ENCODE results near the gene CELF3. TPM values are rescaled to one million over a fixed set of nuclear protein-coding genes. Genes with fewer than 3 reads are reported as not detected.

CELF3 gene
- total and polyA plus RNA-seq, 9 of the 15 experiments (the other 6 are each of a cell fraction or from before 2014, with no cell fraction given) = not detected

DNA sequence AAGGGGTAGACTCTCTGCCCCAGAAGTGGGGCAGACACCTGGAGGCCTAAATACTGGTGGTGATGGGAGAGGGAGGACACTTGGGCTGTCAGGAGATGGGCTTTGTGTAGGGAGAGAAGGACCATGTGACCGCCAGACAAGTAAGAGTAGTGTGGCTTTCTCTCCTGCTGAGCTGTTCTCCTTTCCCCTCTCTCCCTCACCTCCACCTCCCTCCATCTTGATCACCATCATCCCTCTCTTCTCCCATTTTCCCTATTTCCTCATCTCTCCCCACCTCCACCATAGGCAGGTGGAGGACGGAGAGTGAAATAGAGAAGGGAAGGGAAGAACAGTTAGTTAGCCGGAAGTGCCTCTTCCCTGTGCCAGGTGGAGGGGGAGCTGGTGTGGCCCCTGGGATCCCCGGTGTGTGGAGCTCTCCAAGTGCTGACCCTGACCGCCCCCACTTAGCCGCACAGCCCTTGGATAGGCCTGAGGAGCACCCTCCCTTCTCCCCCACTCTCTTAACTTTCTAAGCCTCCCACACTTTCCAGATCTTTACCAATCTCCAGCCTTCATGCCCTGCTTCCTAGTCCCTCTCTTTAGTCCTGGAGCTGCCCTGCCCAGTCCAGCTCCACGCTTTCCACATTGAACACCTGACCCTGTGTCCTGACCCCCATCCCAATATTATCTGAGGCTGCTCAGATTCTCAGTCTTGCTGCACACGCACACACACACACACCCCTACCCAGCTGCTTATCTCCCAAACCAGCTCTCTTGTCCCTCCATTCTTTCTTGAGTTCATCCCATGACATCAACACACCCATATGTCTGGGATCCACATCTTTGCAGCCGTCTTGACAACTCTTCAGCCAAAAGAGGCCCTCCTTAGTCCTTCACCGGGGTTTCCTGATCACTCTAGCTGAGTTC lies 1.5 kb downstream of the CELF3 start (continued):
- TF ChIP-seq, protein P1, sequence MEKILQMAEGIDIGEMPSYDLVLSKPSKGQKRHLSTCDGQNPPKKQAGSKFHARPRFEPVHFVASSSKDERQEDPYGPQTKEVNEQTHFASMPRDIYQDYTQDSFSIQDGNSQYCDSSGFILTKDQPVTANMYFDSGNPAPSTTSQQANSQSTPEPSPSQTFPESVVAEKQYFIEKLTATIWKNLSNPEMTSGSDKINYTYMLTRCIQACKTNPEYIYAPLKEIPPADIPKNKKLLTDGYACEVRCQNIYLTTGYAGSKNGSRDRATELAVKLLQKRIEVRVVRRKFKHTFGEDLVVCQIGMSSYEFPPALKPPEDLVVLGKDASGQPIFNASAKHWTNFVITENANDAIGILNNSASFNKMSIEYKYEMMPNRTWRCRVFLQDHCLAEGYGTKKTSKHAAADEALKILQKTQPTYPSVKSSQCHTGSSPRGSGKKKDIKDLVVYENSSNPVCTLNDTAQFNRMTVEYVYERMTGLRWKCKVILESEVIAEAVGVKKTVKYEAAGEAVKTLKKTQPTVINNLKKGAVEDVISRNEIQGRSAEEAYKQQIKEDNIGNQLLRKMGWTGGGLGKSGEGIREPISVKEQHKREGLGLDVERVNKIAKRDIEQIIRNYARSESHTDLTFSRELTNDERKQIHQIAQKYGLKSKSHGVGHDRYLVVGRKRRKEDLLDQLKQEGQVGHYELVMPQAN (IDR thresholded peaks at IDR 0.05; ENCODE audit: borderline replicate concordance) = 0 out of 2 replicates have a peak, but pooled peaks have one; percentile 19
- TF ChIP-seq SRSF9 (IDR thresholded peaks at IDR 0.05; ENCODE audit: borderline replicate concordance, low read depth, low read length) (no peak), ZNF589 (CRISPR knock-in tag; IDR thresholded peaks at IDR 0.05; ENCODE audit: low read depth) (0 out of 2 replicates have a peak, but pooled peaks have one; percentile 67), PTRF (tag; IDR thresholded peaks at IDR 0.05) (no peak), NFE2 (IDR thresholded peaks at IDR 0.05; ENCODE audit: low read depth) (no peak), RBM17 (IDR thresholded peaks at IDR 0.05; ENCODE audit: borderline replicate concordance, low read depth, low read length) (no peak), MTA3 (IDR thresholded peaks at IDR 0.05; ENCODE audit: borderline replicate concordance) (0 out of 2 replicates have a peak, but pooled peaks have one; percentile 30), NR4A1 (CRISPR knock-in tag; IDR thresholded peaks at IDR 0.05) (no peak), NR4A1 (tag; IDR thresholded peaks at IDR 0.05) (no peak), IRF9 (tag; IDR thresholded peaks at IDR 0.05) (0 out of 2 replicates have a peak, but pooled peaks have one; percentile 24), MAFG (tag; conservative IDR thresholded peaks at IDR 0.05) (no peak), STAT5A (IDR thresholded peaks at IDR 0.05; ENCODE audit: borderline replicate concordance, low read length) (peak; percentile 65), WHSC1 (IDR thresholded peaks at IDR 0.05; ENCODE audit: low read length) (no peak), TEAD2 (tag; IDR thresholded peaks at IDR 0.05) (no peak), NR2C1 (IDR thresholded peaks at IDR 0.05) (peak; percentile 33; the same call in 1 of the 2 replicates), NR2C1 (tag; IDR thresholded peaks at IDR 0.05) (peak; percentile 68; the same call in 1 of the 2 replicates), ZNF217 (CRISPR knock-in tag; IDR thresholded peaks at IDR 0.05) (no peak), ZNF165 (CRISPR knock-in tag; IDR thresholded peaks at IDR 0.05; ENCODE audit: borderline replicate concordance) (no peak), SETDB1 (IDR thresholded peaks at IDR 0.05; ENCODE audit: low read length) (no peak), SMARCB1 (IDR thresholded peaks at IDR 0.05; ENCODE audit: insufficient read length, low read depth) (no peak), CEBPG (CRISPR knock-in tag; IDR thresholded peaks at IDR 0.05) (no peak), CEBPG (tag; conservative IDR thresholded peaks at IDR 0.05 in 1 of 2, IDR thresholded peaks at IDR 0.05 in 1 of 2) (no peak), ZNF140 (CRISPR knock-in tag; IDR thresholded peaks at IDR 0.05) (no peak), RUNX1 (IDR thresholded peaks at IDR 0.05; ENCODE audit: low read depth) (no peak), C11orf30 (IDR thresholded peaks at IDR 0.05; ENCODE audit: low read depth) (no peak)
- TF ChIP-seq, protein P2, sequence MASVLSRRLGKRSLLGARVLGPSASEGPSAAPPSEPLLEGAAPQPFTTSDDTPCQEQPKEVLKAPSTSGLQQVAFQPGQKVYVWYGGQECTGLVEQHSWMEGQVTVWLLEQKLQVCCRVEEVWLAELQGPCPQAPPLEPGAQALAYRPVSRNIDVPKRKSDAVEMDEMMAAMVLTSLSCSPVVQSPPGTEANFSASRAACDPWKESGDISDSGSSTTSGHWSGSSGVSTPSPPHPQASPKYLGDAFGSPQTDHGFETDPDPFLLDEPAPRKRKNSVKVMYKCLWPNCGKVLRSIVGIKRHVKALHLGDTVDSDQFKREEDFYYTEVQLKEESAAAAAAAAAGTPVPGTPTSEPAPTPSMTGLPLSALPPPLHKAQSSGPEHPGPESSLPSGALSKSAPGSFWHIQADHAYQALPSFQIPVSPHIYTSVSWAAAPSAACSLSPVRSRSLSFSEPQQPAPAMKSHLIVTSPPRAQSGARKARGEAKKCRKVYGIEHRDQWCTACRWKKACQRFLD (CRISPR knock-in tag; IDR thresholded peaks at IDR 0.05) = peak; percentile 84; the same call in 1 of the 2 replicates
